ENCODE measurements around the gene MEDAG.

- no peak for TF ChIP-seq CTCF (IDR thresholded peaks at IDR 0.05; ENCODE audit: borderline replicate concordance, extremely low read depth, low read length, poor library complexity, severe bottlenecking)
- TF ChIP-seq EZH2 (IDR thresholded peaks at IDR 0.05; ENCODE audit: borderline replicate concordance, low read depth, low read length, severe bottlenecking), result no peak
Observed at GRCh38 chr13:30971575-30971974, 65.5 kb downstream of the MEDAG start.
